Thoracic aorta (tissue), 2 donors: ENCODE measurements around the gene ZNF35. TPM values are rescaled to one million over a fixed set of nuclear protein-coding genes. Genes with fewer than 3 reads are reported as not detected.

Source experiments
- ATAC-seq: fragments of 150-250 bp; one replicate; pipeline ENCODE4 v1.8.0; 2017; ENCODE audit warnings: low read depth; ENCODE audit not compliant: insufficient number of reproducible peaks, low FRiP score
- DNase-seq: peaks from one replicate; pipeline ENCODE4 v3.0.0-alpha.2; 2020; ENCODE audit warnings: low spot score
- H3K27ac ChIP-seq, 2 donors: fragments of 200-600 bp; sonication (generic); 1 replicate in 1 of 2; 2 replicates in 1 of 2; pipeline ENCODE4 v1.5.1; 2016; ENCODE audit warnings: mild to moderate bottlenecking in 2 of 2, moderate library complexity in 2 of 2
- H3K27me3 ChIP-seq: fragments of 200-600 bp; sonication (generic); replicated peaks from 2 replicates; pipeline ENCODE4 v1.6.0; 2016; ENCODE audit warnings: mild to moderate bottlenecking; ENCODE audit not compliant: insufficient read depth
- H3K36me3 ChIP-seq: fragments of 200-600 bp; sonication (generic); one replicate; pipeline ENCODE4 v1.5.1; 2016
- H3K4me1 ChIP-seq, 2 donors: fragments of 200-600 bp; sonication (generic); 1 replicate in 1 of 2; 2 replicates in 1 of 2; pipeline versions ENCODE4 v1.5.1 to v1.6.0; 2016; ENCODE audit warnings: low read depth in 2 of 2, mild to moderate bottlenecking in 1 of 2; ENCODE audit not compliant: control insufficient read depth in 1 of 2
- H3K4me3 ChIP-seq: fragments of 200-600 bp; sonication (generic); 2 replicates; pipeline ENCODE4 v1.5.1; 2016; ENCODE audit warnings: mild to moderate bottlenecking
- H3K9me3 ChIP-seq: fragments of 200-600 bp; sonication (generic); 2 replicates; pipeline ENCODE4 v1.5.1; 2016
- total RNA-seq, 2 donors: library from RNA; depleted of rRNA; stranded (reverse); fragments of >200 nt; gene quantifications; one replicate each; pipeline versions ENCODE4 v1.1.0 to v1.2.3, GENCODE V29; 2016
- TF ChIP-seq, protein P1 (sequence below): fragments of 200-600 bp; sonication (generic); IDR thresholded peaks from one replicate; pipeline ENCODE4 v1.5.1; 2019; ENCODE audit warnings: antibody characterized with exemption

The ZNF35 gene
- total RNA-seq, 2 donors from 2014 or later: 6.6 to 28.1 TPM

DNA sequence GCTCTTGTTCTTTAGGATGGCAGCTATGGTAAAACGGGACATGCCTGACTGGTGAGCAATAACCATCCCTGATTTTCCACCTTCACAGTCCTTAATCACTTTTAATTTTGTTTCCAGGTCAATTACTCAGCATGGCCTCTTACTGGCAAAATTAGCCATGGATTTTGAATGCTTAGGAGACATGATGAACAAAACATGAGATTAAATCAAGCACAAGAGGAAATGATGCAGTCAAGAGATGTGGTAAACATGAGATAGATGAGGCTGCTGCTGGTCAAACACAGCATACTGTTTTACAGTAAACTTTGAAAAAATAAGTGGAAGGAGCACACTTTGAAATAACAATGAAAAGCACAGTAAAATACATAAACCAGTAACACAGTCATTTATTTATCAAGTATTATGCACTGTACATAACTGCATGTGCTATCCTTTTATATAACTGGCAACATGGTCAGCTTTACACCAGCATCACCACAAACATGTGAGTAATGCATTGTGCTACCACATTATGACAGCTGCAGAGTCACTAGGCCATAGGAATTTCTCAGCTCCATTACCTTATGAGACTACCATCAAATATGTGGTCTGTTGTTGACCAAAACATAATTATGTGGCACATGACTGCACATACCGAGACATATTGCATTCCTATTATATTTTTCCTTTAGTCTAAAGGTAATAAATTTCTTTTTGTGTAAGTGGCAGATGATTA, 33.8 kb downstream of the ZNF35 start:
- Histone ChIP-seq H3K4me3 (no peak overlapping the region), H3K27ac (no peak overlapping the region), H3K9me3 (peaks cover 29% of the 10 kb centered on the region), H3K27me3 (no peaks in the 10 kb centered on the region), H3K36me3 (peaks cover 6% of the 10 kb centered on the region), H3K4me1 (peaks cover 0 to 12% of the 10 kb centered on the region in 2 donors)
- TF ChIP-seq, protein P1, sequence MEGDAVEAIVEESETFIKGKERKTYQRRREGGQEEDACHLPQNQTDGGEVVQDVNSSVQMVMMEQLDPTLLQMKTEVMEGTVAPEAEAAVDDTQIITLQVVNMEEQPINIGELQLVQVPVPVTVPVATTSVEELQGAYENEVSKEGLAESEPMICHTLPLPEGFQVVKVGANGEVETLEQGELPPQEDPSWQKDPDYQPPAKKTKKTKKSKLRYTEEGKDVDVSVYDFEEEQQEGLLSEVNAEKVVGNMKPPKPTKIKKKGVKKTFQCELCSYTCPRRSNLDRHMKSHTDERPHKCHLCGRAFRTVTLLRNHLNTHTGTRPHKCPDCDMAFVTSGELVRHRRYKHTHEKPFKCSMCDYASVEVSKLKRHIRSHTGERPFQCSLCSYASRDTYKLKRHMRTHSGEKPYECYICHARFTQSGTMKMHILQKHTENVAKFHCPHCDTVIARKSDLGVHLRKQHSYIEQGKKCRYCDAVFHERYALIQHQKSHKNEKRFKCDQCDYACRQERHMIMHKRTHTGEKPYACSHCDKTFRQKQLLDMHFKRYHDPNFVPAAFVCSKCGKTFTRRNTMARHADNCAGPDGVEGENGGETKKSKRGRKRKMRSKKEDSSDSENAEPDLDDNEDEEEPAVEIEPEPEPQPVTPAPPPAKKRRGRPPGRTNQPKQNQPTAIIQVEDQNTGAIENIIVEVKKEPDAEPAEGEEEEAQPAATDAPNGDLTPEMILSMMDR: no peak
- ATAC-seq (no peak), DNase-seq (no peak)

DNA sequence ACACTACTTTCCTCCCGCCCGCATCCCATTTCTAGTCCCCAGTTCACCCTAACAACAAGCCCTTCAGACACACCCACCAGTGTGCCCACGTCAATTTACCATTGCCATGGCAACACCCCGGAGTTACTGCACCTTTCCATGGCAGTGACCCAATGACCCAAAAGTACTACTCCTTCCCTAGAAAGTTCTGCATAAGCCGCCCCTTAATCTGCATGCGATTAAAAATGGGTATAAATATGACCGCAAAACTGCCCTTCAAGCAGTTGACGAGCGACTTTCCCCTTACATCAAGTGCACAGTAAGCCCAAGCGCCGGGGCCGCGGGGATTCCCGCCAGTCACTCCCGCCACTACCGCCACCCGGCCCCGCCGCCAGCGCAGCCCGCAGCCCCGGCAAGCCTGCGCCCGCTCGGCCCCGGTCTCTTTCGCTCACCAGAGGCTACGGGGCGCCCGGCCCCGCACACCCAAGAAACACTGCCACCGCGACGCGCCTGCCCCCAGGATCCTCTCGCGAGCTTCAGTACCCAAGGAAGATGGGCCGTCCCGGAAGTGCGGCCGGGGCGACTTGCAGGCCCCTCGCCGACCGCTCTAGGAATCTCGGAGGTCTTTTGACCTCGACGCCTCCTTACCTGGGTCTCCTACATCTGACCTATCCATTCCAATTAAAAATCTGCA, 36.7 kb downstream of the ZNF35 start:
- no peaks in the 10 kb centered on the region for H3K27me3 ChIP-seq
- TF ChIP-seq, protein P1: no peak
- peaks cover 0 to 12% of the 10 kb centered on the region in 2 donors for H3K4me1 ChIP-seq
- ATAC-seq (no peak), DNase-seq (peak; percentile 17)
- no peak overlapping the region for H3K27ac ChIP-seq
- H3K4me3 ChIP-seq: peak overlapping the region; percentile 87
- H3K9me3 ChIP-seq: peaks cover 23% of the 10 kb centered on the region
- peaks cover 6% of the 10 kb centered on the region for H3K36me3 ChIP-seq

DNA sequence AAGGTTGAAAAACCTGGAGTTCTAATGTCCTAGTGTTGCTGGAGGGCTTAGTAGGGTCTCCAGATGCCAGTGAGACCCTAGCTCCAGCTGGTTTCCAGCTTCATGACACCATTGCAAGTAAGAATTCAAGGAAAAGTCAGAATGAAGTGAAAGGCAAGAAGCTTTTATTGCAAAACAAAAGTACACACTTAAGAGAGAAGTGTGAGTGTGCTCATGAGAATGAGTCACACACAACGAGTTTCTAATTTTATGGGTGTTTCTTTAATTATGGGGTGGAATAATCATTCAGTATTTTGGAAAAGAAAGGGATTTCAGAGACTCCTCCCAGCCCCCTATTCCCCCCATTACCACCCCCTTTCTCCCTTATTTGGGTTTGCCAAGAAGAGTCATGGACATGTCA, 39.4 kb downstream of the ZNF35 start:
- peaks cover 9% of the 10 kb centered on the region for H3K9me3 ChIP-seq
- no peak overlapping the region for H3K4me3 ChIP-seq
- ATAC-seq: no peak
- H3K27me3 ChIP-seq: no peaks in the 10 kb centered on the region
- no peaks in the 10 kb centered on the region for H3K36me3 ChIP-seq
- H3K27ac ChIP-seq: no peak overlapping the region
- no peak for DNase-seq
- H3K4me1 ChIP-seq: peaks cover 0 to 12% of the 10 kb centered on the region in 2 donors
- TF ChIP-seq, protein P1: no peak

Other genes starting within 250 kb of the ZNF35 start
- 10 to 100 TPM in 1 of 2 donors, 1 to 10 TPM in 1; 9.2 to 15.7 TPM for gene ZNF445, start 171.1 kb upstream of the ZNF35 start, total RNA-seq
- gene ZKSCAN7, start 93.5 kb upstream of the ZNF35 start, total RNA-seq: 1 to 10 TPM; 2.5 to 5.4 TPM
- 1 to 10 TPM; 3.8 to 6.4 TPM for gene ZNF660, start 63.8 kb upstream of the ZNF35 start, total RNA-seq
- 10 to 100 TPM in 1 of 2 donors, 1 to 10 TPM in 1; 9.6 to 20.0 TPM for gene ZNF197, start 23.7 kb upstream of the ZNF35 start, total RNA-seq
- 1 to 10 TPM; 3.7 to 4.5 TPM for gene ZNF502, start 63.9 kb downstream of the ZNF35 start, total RNA-seq
- gene ZNF501, start 80.9 kb downstream of the ZNF35 start, total RNA-seq: 1 to 10 TPM; 3.0 to 3.6 TPM
- 10 to 100 TPM; 16.9 to 28.9 TPM for gene KIAA1143, start 112.9 kb downstream of the ZNF35 start, total RNA-seq
- gene KIF15, start 113.1 kb downstream of the ZNF35 start, total RNA-seq: 1 to 10 TPM in 1 of 2 donors, under 1 TPM in 1; 0.42 to 2.4 TPM
- 10 to 100 TPM in 1 of 2 donors, 1 to 10 TPM in 1; 3.0 to 22.7 TPM for gene TMEM42, start 213.2 kb downstream of the ZNF35 start, total RNA-seq
- not detected for gene TGM4, start 225.9 kb downstream of the ZNF35 start, total RNA-seq